Neural progenitor cell (in vitro differentiated cells): ENCODE data around the gene CBLN2. TPM values are rescaled to one million over a fixed set of nuclear protein-coding genes. Genes with fewer than 3 reads are reported as not detected.

Experiments used
- DNase-seq: peaks from one replicate; pipeline ENCODE4 v3.0.0-alpha.2; 2016; ENCODE audit warnings: low spot score
- H2AFZ ChIP-seq: fragments of 200-600 bp; sonication (generic); replicated peaks from 2 replicates; pipeline ENCODE4 v1.6.1; 2016; ENCODE audit warnings: antibody characterized with exemption
- H3F3A ChIP-seq: fragments of 200-600 bp; sonication (generic); 2 replicates; pipeline ENCODE4 v1.6.1; 2016; ENCODE audit warnings: antibody characterized with exemption, low read depth
- H3K27ac ChIP-seq: fragments of 200-600 bp; sonication (generic); 2 replicates; pipeline ENCODE4 v1.5.1; 2016; ENCODE audit warnings: mild to moderate bottlenecking
- H3K27me3 ChIP-seq: fragments of 200-600 bp; sonication (generic); 2 replicates; pipeline ENCODE4 v1.6.1; 2016; ENCODE audit warnings: mild to moderate bottlenecking, moderate library complexity
- H3K36me3 ChIP-seq: fragments of 200-600 bp; sonication (generic); 2 replicates; pipeline ENCODE4 v1.5.1; 2016
- H3K4me1 ChIP-seq: fragments of 200-600 bp; sonication (generic); 2 replicates; pipeline ENCODE4 v1.6.1; 2016; ENCODE audit warnings: mixed run types
- H3K4me2 ChIP-seq: fragments of 200-600 bp; sonication (generic); 2 replicates; pipeline ENCODE4 v1.6.1; 2016
- H3K4me3 ChIP-seq: fragments of 200-600 bp; sonication (generic); 2 replicates; pipeline ENCODE4 v1.5.1; 2016
- H3K79me2 ChIP-seq: fragments of 200-600 bp; sonication (generic); 2 replicates; pipeline ENCODE4 v1.6.1; 2016; ENCODE audit warnings: low read depth
- H3K9ac ChIP-seq: fragments of 200-600 bp; sonication (generic); 2 replicates; pipeline ENCODE4 v1.6.1; 2016
- H3K9me3 ChIP-seq: fragments of 200-600 bp; sonication (generic); 2 replicates; pipeline ENCODE4 v1.5.1; 2016; ENCODE audit warnings: low read depth
- H4K20me1 ChIP-seq: fragments of 200-600 bp; sonication (generic); 2 replicates; pipeline ENCODE4 v1.6.1; 2016; ENCODE audit warnings: low read depth
- H3K27ac Mint-ChIP-seq: 3 replicates; pipeline ENCODE4 v1.8.0; 2021; ENCODE audit warnings: mixed read lengths
- H3K27me3 Mint-ChIP-seq: 2 replicates; pipeline ENCODE4 v1.8.0; 2022; ENCODE audit warnings: low read depth, mild to moderate bottlenecking, inconsistent platforms, moderate library complexity, mixed read lengths; ENCODE audit not compliant: insufficient read depth
- H3K36me3 Mint-ChIP-seq: 3 replicates; pipeline ENCODE4 v1.8.0; 2021; ENCODE audit warnings: mixed read lengths
- H3K4me1 Mint-ChIP-seq: 3 replicates; pipeline ENCODE4 v1.8.0; 2021; ENCODE audit warnings: mixed read lengths
- H3K4me3 Mint-ChIP-seq: 3 replicates; pipeline ENCODE4 v1.8.0; 2021; ENCODE audit warnings: mild to moderate bottlenecking, moderate library complexity, mixed read lengths
- H3K9me3 Mint-ChIP-seq: 3 replicates; pipeline ENCODE4 v1.8.0; 2020; ENCODE audit warnings: mixed read lengths
- CTCF ChIP-seq: fragments of 200-600 bp; sonication (generic); IDR thresholded peaks from 2 replicates; pipeline ENCODE4 v1.5.1; 2017; ENCODE audit warnings: antibody characterized with exemption, mild to moderate bottlenecking
- EZH2 ChIP-seq: fragments of 200-600 bp; sonication (generic); IDR thresholded peaks from 2 replicates; pipeline ENCODE4 v1.6.1; 2017; ENCODE audit warnings: antibody characterized with exemption, mild to moderate bottlenecking, moderate library complexity
- EZH2phosphoT487 ChIP-seq: fragments of 200-600 bp; sonication (generic); IDR thresholded peaks from 2 replicates; pipeline ENCODE4 v1.6.1; 2017; ENCODE audit warnings: antibody characterized with exemption
- total RNA-seq: library from RNA; depleted of rRNA; stranded (reverse); fragments of >200 nt; gene quantifications from 2 replicates; pipeline ENCODE4 v1.2.3, GENCODE V29; 2015; ENCODE audit warnings: low replicate concordance

Gene CBLN2
- total RNA-seq, 1 donor from 2014 or later: not detected

- Histone ChIP-seq H2AFZ (no peak overlapping the region), H3K79me2 (no peaks in the 10 kb centered on the region), H3K4me2 (no peak overlapping the region), H3F3A (no peaks in the 10 kb centered on the region), H3K27me3 (peaks cover 26% of the 10 kb centered on the region), H3K4me1 (no peaks in the 10 kb centered on the region), H3K36me3 (no peaks in the 10 kb centered on the region), H4K20me1 (no peaks in the 10 kb centered on the region), H3K9me3 (no peaks in the 10 kb centered on the region), H3K27ac (no peak overlapping the region), H3K4me3 (no peak overlapping the region), H3K9ac (no peak overlapping the region)
- Mint-ChIP-seq H3K9me3 (peaks cover 5% of the 10 kb centered on the region), H3K4me3 (no peak overlapping the region), H3K36me3 (no peaks in the 10 kb centered on the region), H3K27ac (no peak overlapping the region), H3K27me3 (no peaks in the 10 kb centered on the region), H3K4me1 (no peaks in the 10 kb centered on the region)
- DNase-seq: peak; percentile 7
- peak; percentile 45 for TF ChIP-seq CTCF
- TF ChIP-seq EZH2phosphoT487: no peak
Measured at GRCh38 chr18:72530622-72531021, 13.5 kb downstream of the CBLN2 start.

GRCh38 chr18:72504866-72505265 is 39.3 kb downstream of the CBLN2 start:
- no peaks in the 10 kb centered on the region for H3K36me3 ChIP-seq
- Mint-ChIP-seq H3K4me3 (no peak overlapping the region), H3K27me3 (no peaks in the 10 kb centered on the region), H3K9me3 (no peaks in the 10 kb centered on the region), H3K36me3 (no peaks in the 10 kb centered on the region), H3K4me1 (no peaks in the 10 kb centered on the region), H3K27ac (no peak overlapping the region)
- no peak overlapping the region for H2AFZ ChIP-seq
- H3F3A ChIP-seq: no peaks in the 10 kb centered on the region
- no peaks in the 10 kb centered on the region for H3K9me3 ChIP-seq
- no peak overlapping the region for H3K27ac ChIP-seq
- no peaks in the 10 kb centered on the region for H3K27me3 ChIP-seq
- no peak for TF ChIP-seq CTCF
- H3K9ac ChIP-seq: no peak overlapping the region
- no peak overlapping the region for H3K4me3 ChIP-seq
- DNase-seq: no peak
- no peaks in the 10 kb centered on the region for H3K4me1 ChIP-seq
- no peaks in the 10 kb centered on the region for H4K20me1 ChIP-seq
- H3K79me2 ChIP-seq: no peaks in the 10 kb centered on the region
- no peak overlapping the region for H3K4me2 ChIP-seq

GRCh38 chr18:72502671-72503431 is 41.3 kb downstream of the CBLN2 start:
- H3K9me3 Mint-ChIP-seq: no peaks in the 10 kb centered on the region

GRCh38 chr18:72492497-72492896 is 51.6 kb downstream of the CBLN2 start:
- no peaks in the 10 kb centered on the region for H3K36me3 ChIP-seq
- Mint-ChIP-seq H3K36me3 (no peaks in the 10 kb centered on the region), H3K4me1 (no peaks in the 10 kb centered on the region), H3K4me3 (no peak overlapping the region), H3K9me3 (no peaks in the 10 kb centered on the region), H3K27me3 (no peaks in the 10 kb centered on the region), H3K27ac (no peak overlapping the region)
- no peaks in the 10 kb centered on the region for H3K9me3 ChIP-seq
- H3K4me1 ChIP-seq: no peaks in the 10 kb centered on the region
- no peaks in the 10 kb centered on the region for H3F3A ChIP-seq
- no peak overlapping the region for H3K27ac ChIP-seq
- no peaks in the 10 kb centered on the region for H3K79me2 ChIP-seq
- H3K9ac ChIP-seq: no peak overlapping the region
- no peak overlapping the region for H3K4me3 ChIP-seq
- no peak overlapping the region for H2AFZ ChIP-seq
- TF ChIP-seq CTCF: no peak
- TF ChIP-seq EZH2: no peak
- no peak for TF ChIP-seq EZH2phosphoT487
- H3K4me2 ChIP-seq: no peak overlapping the region
- no peaks in the 10 kb centered on the region for H3K27me3 ChIP-seq
- no peaks in the 10 kb centered on the region for H4K20me1 ChIP-seq
- no peak for DNase-seq

More at GRCh38 chr18:72502671-72503431, 41.3 kb downstream of the CBLN2 start:
- Histone ChIP-seq H3K79me2 (no peaks in the 10 kb centered on the region), H3K4me2 (no peak overlapping the region), H4K20me1 (no peaks in the 10 kb centered on the region), H3K27ac (no peak overlapping the region), H3K9ac (no peak overlapping the region), H3F3A (no peaks in the 10 kb centered on the region), H3K4me3 (no peak overlapping the region), H2AFZ (no peak overlapping the region), H3K36me3 (no peaks in the 10 kb centered on the region), H3K27me3 (no peaks in the 10 kb centered on the region), H3K9me3 (no peaks in the 10 kb centered on the region), H3K4me1 (no peaks in the 10 kb centered on the region)
- no peaks in the 10 kb centered on the region for H3K4me1 Mint-ChIP-seq
- no peak overlapping the region for H3K27ac Mint-ChIP-seq
- no peak for TF ChIP-seq EZH2
- H3K36me3 Mint-ChIP-seq: no peaks in the 10 kb centered on the region
- no peak for DNase-seq
- H3K4me3 Mint-ChIP-seq: no peak overlapping the region
- no peaks in the 10 kb centered on the region for H3K27me3 Mint-ChIP-seq
